GM08714 (cell line): ENCODE data around the gene EGR1.

ENCODE experiments used
- H3K4me3 ChIP-seq: fragments of 200-500 bp; sonication (Bioruptor generic); 2 replicates; pipeline ENCODE4 v1.5.1; 2014; ENCODE audit warnings: mild to moderate bottlenecking, low read length, inconsistent platforms
- ZNF274 ChIP-seq: IDR thresholded peaks from 2 replicates; pipeline ENCODE4 v1.6.1; 2012; ENCODE audit warnings: mild to moderate bottlenecking, low read depth, low read length

Gene EGR1

DNA sequence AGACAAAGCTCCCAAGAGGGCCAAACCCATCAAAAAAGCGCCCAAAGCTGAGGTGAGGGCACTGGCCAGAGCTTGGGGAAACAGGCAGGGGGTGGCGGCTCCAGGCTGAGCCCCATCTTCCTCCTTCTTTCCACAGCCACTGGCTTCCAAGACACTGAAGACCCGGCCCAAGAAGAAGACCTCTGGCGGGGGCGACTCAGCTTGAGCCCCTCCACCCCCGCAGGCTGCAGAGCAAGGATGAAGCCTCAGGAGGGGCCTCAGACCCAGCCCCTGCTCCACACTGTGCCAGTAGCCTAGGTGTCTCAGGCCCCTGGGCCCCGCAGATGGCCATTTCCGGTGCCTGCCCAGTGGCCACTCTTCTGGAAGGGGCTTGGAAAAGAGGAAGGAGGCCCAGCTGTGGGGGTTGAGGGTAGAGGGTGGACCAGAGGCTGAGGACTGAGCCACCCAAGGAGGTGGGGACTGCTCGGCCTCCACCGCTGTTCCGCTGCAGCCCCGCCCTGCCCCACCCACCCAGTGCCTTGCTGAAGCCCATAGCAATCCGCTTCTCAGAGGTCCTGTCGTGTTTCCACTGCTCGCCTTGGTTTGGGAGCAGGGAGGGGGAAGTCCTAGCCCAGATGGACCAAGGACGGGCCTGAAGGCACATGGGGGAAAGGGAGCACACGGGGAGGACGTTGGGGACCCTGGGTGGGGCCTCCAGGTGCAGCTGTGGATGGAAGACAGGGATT is 19.6 kb upstream of the EGR1 start:
- TF ChIP-seq ZNF274 = no peak

DNA sequence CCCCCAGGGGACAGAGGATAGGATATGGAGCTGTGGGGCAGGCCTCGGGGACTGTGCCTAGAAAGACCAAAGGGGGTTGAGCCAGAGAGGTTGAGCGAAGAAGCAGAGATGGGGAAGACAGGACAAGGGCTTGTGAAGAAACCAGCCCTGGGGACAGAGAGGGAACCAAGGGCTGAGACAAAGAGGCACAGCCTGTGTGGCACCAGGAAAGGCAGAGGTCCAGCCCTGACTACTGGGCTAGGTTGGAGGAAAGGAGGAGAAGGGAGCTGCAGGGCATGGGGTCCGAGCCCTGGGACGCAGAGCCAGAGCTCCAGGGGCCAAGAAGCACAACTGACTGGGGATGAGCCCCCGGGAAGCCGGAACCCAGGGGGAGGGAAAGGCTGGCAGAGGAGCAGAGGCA is 17.2 kb upstream of the EGR1 start:
- no peak for TF ChIP-seq ZNF274
- no peak overlapping the region for H3K4me3 ChIP-seq

More for the DNA sequence above, 19.6 kb upstream of the EGR1 start:
- no peak overlapping the region for H3K4me3 ChIP-seq

DNA sequence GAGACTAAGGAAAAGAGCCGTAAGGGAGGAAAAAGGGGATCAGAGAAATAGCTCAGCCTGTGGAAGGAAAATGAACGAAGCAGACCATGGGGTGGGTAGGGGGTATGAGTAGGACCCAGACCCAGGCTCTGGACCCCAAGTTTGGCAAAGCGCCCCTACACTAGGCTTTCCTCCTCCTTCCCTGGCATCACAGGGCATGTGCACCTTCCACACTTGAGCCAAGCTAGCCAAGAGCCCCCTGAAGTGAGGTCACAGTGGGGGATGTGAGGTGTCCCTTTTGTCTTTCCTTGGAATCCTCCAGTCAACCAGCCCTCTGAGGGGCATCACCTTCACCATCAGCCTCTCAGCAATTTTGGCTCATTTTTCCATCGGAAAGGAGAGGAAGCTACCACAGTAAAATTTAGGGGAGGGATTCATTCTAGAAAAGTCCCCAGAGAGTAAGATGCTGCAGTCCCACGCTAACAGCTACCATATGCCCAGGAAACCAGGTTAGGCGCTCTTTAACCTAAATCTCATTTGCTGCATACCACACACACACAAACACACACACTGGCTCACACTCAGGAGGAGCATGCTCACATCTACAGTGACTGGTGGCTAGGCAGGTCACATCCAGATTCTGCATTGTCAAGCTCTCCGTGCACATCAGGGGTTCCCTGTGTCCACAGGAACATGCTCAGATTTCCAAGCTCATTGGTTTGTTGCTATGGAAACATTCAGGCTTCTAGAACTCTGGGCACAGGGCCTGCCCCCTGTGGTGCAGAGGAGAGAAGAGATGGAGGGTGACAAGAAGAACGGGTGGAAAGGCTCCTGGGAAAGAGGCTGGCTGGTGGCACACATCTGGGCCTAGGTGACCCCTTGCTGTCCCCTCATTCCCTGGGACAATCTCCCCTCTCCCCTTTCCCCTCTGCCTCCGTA is 16.5 kb upstream of the EGR1 start:
- no peak for TF ChIP-seq ZNF274
- no peak overlapping the region for H3K4me3 ChIP-seq

DNA sequence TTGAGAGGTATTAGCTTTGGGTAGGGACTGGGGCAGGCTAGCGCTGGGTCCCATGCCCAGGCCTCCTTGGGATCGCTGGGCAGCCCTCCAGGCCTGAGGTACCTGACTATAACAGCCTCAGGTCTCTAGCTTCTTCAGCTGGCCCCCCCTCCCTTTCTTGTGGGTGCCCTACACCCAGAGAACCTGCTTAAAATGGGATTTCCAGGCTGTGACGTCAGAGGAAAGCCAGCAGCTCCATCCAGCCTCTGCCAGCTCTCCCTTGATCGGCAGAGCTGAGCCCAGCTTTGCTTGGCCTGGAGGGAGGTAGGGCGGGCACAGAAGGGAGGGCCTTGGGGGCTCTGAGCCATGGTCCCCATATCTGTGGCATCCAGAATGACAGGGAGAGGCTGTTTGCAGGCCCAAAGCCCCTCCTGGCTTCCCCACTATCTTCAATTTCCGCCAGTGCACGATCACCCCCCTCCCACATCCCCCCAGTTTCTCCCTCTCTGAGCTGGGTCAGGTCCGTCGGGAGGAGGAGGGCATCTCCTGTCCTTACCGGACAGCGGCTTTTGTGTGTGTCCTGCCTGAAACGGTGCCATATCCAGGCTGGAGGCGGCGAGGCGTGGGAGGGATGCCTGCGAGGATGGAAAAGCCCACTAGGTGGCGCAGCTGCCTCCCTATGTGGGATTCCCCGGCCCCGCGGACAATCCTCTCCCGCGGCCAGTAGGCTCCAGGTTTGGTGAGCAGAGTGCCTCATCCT is 15.6 kb upstream of the EGR1 start:
- TF ChIP-seq ZNF274 = no peak
- no peak overlapping the region for H3K4me3 ChIP-seq

DNA sequence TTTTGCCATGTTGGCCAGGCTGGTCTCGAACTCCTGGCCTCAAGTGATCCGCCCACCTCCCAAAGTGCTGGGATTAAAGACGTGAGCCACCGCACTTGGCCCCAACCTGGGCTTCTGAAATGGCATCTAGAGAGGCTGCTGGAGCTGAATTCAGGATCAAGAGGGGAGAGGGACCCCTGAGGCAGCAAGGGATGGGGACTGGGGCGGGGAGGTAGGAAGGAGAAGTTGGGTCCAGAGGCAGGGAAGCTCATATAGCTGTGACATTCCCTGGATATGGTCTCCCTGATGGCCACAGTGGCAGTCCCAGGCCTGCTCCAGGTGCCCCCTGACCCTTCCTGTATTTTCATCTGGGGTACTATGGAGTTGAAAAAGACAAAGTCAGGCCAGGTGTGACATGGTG is 14.3 kb upstream of the EGR1 start:
- no peak overlapping the region for H3K4me3 ChIP-seq
- no peak for TF ChIP-seq ZNF274

DNA sequence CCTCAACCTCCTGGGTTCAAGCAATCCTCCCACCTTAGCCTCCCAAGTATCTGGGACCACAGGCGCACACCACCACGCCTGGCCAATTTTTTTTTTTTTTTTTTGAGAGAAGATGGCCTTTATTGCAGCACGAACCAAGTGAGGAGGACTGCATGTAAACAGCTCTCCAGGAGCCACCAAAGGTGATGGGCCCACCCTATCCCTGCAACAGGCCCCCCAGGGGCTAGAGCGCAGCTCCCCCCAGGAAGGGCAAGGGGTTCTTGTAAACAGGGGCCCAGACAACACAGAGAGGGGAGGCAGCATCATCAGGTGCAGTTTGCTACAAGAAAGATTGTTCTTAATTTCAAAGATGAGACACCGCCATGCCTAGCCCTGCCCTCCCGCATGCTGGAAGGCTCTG is 12.6 kb upstream of the EGR1 start:
- no peak overlapping the region for H3K4me3 ChIP-seq
- TF ChIP-seq ZNF274 = no peak

DNA sequence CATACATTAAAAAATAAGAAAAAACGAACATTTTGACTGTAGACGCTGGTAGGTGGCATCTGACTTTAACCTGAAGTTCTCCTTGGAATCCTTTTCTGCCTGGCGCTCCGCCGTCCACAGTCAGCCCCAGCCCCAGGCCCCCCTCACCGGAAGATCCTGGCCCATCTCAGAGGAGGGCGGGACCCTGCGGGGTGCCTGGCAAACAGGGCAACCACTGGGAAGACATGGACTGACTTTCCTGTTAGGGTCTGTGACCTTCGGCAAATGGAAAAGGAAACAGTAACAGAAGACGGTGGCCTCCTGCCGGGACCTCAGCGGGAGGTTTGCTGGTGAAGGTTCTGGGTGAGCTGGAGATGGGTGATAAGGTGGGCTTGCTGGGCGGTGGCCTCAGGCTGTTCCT is 11.7 kb upstream of the EGR1 start:
- no peak overlapping the region for H3K4me3 ChIP-seq
- no peak for TF ChIP-seq ZNF274

DNA sequence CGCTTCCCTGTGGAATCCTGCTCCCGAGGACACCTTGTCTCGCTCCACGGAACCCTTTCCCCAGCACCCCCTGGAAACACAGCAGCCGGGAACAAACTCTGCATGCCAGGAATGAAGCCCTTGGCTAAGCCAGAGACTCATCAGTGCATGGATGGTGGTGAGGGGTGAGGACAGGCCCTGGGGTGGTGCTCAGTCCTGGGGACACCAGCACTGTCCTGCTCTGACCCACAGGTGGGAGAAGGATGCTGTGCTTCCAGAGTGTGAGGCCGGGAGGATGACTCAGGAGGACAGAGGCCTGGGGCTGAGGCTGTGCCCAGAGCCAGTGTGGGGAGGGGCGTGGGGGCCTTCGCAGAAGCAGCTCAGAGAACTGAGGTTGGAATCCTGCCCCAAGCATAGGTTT is 11.2 kb upstream of the EGR1 start:
- no peak for TF ChIP-seq ZNF274
- H3K4me3 ChIP-seq = no peak overlapping the region

DNA sequence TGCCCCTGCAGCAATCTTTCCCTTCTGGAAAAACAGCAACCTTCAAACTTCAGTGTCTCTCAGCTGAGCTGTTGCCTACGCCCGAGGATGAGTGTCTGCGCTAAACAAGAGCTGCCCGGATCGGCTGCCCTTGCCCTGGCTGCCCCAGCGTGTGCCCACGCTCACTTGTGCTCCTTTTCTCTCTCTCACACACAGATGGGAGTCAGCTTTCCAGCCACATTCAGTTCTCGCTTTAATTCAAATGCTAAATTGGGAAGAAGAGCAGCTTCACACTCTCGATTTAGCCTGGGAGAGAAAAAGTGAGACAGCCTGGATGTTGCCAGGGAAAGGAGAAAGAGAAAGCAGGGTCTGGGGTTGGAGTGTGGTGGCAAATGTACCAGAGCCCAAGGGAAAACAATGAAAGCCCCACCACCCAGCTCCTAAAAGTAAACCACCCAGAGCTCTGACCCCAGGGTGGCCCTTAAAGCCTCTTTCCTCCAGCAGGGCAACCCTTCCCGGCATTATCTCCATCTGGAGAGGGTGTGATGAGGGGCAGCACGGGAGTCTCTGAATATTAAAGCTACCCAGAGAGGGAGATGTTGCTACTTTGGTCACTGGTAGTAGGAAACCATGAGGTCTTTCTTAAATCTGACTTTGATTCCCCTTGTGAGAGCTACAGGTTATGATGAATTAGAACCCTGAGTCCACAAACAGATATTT is 9.9 kb upstream of the EGR1 start:
- H3K4me3 ChIP-seq = no peak overlapping the region
- TF ChIP-seq ZNF274 = no peak

DNA sequence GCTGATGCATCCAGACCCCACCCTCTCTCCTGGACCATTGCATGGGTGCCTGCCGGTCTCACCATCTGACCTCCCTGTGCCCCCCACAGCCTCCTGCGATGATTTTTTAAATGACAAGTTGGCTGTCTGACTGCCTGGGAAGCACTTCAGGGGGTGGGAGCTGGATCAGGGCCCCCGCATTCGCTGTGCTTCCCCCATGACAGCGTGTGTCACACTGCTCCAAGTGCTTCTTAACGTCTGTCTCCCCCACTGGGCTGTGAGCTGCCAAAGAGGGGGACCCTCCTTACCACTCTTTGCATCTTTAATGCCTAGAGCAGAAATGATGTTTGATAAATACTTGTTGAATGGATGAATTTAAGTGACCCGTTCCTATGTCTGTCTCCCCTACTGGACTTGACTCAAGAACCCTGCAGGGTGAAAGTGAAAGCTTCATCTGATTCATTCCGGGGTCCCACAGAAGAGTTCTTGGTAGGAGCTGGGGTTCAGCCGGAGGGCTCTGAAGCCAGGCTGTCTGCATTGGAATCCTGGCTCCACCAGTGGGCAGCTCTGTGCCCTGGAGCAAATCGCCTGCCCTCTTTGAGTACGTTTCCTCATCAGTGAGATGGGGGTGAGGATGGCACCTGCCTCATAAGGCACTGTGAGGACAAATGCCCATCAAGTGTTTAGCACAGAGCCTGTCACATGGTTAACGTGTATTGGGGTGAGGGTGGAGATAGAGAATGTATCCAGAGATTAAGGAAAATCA is 7.6 kb upstream of the EGR1 start:
- TF ChIP-seq ZNF274 = no peak
- no peak overlapping the region for H3K4me3 ChIP-seq

DNA sequence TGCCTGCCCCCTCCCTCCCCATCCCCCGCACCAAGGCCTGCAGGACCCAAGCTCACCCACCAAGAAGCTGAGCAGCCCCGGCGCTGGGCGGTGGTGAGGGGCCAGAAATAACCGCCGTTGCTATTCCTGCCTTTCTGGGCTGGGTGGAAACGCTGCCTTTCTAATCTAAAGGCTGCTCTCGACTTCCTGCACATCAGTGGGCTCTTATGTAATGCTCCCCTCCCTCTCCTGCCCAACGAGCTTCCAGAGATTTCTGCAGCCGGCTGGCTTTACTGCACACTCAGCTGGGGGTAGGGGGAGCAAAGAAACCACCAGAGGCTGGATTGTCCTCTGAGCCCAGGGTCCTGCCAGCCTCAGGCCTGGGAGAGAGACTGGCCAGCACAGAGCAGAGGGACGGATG is 6.9 kb upstream of the EGR1 start:
- H3K4me3 ChIP-seq = no peak overlapping the region

DNA sequence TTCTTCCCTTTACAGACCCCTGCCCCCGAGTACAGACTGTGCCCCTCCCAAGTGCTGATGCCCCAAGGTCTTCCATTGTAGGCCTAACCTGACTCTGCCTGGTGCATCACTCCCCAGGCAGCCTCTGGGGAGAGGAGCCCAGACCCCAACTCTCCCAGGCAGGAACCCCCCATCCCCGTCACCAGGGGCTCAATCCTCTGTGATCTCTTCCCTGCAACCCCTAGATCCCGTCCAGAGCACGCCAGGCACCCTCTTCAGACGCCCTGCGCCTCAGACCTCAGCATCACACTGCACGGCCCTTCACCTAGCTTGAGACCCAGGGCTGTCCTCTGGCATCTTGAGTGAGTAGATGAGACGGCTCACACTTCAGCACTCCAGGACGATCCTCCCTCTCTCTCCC is 6.4 kb upstream of the EGR1 start:
- no peak overlapping the region for H3K4me3 ChIP-seq
- no peak for TF ChIP-seq ZNF274

More for the DNA sequence above, 6.9 kb upstream of the EGR1 start:
- TF ChIP-seq ZNF274 = no peak

DNA sequence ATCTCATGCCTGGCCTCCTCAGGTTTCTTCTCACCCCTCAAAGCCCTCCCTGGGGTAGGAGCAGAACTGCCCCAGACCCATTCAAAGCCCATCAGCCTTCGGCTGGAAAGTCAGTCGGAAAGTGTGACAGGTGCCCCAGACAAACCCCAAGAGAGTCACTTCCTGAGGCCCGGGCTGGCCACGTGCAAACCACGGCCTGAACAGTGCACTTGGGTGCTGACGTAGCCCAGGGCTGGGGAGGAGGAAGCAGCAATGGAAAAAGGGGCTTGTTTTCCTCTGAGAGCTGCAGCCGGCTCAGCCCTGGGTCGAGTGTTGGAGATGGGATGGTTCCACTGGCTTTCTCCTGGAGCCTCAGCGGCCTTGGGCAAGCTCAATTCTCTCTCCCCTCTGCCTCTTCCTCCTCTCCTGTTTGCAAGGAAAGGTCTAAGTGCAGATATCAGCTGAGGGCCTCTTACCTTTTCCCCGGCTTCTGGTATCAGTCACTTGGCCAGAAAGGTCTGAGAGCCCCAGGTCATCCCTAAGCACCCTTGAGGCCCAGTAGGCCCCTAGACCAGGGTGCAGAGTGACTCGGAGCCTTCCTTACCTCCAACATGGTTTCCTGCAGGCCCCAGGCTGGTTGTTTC is 5.9 kb upstream of the EGR1 start:
- TF ChIP-seq ZNF274 = no peak
- H3K4me3 ChIP-seq = no peak overlapping the region
